Measurements from ENCODE around the gene NFIB.

The NFIB gene

GRCh38 chr9:14173713-14174112 is 140.2 kb downstream of the NFIB start:
- TF ChIP-seq ELF4 (IDR thresholded peaks at IDR 0.05) (no peak), L3MBTL2 (conservative IDR thresholded peaks at IDR 0.05) (no peak), SP1 (IDR thresholded peaks at IDR 0.05) (no peak), ARNT (IDR thresholded peaks at IDR 0.05) (no peak), SUZ12 (IDR thresholded peaks at IDR 0.05) (no peak), TARDBP (IDR thresholded peaks at IDR 0.05) (no peak), CTBP1 (IDR thresholded peaks at IDR 0.05; ENCODE audit: borderline replicate concordance) (no peak), FOXM1 (IDR thresholded peaks at IDR 0.05; ENCODE audit: borderline replicate concordance) (no peak), BHLHE40 (IDR thresholded peaks at IDR 0.05; ENCODE audit: borderline replicate concordance) (no peak), HDGF (IDR thresholded peaks at IDR 0.05; ENCODE audit: borderline replicate concordance) (no peak), PKNOX1 (IDR thresholded peaks at IDR 0.05) (no peak), NFRKB (IDR thresholded peaks at IDR 0.05) (no peak), FOXA1 (IDR thresholded peaks at IDR 0.05) (no peak), FOXK2 (IDR thresholded peaks at IDR 0.05) (no peak), LEF1 (IDR thresholded peaks at IDR 0.05; ENCODE audit: borderline replicate concordance) (no peak), ZNF384 (IDR thresholded peaks at IDR 0.05) (no peak)
- DNase-seq (ENCODE audit: extremely low spot score): no peak
- ChIA-PET CTCF (no interaction called here), POLR2A (no interaction called here)

DNA sequence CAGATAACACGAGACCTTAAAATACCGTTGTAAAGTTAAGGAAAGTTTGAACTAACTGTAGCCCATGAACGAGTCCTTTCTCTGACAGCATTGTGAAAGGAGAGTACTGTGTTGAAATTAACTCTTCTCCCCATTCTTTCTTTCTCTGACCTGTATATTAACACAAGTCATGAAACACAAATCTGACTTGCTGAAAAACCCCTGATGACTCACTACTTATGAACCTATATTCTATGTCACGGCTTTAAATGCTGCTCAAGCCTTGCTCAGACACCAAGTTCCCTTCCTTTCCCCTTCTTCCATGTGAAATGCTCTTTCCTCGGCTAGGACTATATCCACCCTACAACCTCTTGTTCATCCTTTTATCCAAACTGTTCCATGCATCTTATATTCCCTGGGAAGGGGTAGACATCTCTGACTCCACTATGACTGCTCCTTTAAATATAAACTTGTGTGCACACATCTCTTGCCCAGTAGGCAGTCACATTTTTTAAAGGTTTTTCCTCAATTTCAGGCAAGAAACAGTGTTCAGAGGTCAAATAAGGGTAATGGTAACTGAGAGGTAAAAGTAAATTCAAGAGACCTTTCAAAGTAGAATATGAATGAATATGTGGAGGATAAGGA is 142.9 kb downstream of the NFIB start:
- no peak for DNase-seq (ENCODE audit: extremely low spot score)
- TF ChIP-seq SP1 (IDR thresholded peaks at IDR 0.05): no peak
- TF ChIP-seq TARDBP (IDR thresholded peaks at IDR 0.05): no peak
- TF ChIP-seq NFRKB (IDR thresholded peaks at IDR 0.05): no peak
- no peak for TF ChIP-seq LEF1 (IDR thresholded peaks at IDR 0.05; ENCODE audit: borderline replicate concordance)
- no peak for TF ChIP-seq ZNF384 (IDR thresholded peaks at IDR 0.05)
- no peak for TF ChIP-seq CTBP1 (IDR thresholded peaks at IDR 0.05; ENCODE audit: borderline replicate concordance)
- no peak for TF ChIP-seq BHLHE40 (IDR thresholded peaks at IDR 0.05; ENCODE audit: borderline replicate concordance)
- CTCF ChIA-PET: no interaction called here
- POLR2A ChIA-PET: no interaction called here

DNA sequence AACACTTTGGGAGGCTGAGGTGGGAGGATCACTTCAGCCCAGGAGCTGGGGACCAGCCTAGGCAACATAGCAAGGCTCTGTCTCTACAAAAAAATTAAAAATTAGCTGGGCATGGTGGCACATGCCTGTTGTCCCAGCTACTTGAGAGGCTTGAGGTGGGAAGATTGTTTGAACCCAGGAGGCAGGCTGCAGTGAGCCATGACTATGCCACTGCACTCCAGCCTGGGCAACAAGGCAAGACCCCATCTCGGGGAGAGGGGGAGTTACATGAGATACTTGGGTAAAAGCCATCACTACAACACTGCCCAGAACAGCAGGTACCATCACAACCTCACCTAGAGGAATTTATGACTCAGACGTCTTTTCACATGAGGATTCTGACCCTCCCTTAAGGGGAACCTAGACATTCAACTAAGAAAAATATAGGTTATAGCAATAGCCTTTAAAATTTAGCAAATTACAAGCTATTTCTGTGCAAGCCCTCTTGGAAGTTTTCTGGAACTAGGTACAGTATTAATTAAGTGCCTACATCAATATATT is 143.5 kb downstream of the NFIB start:
- DNase-seq (ENCODE audit: extremely low spot score): no peak
- CTCF ChIA-PET: no interaction called here
- POLR2A ChIA-PET: no interaction called here
- TF ChIP-seq ZNF384 (IDR thresholded peaks at IDR 0.05) (no peak), TARDBP (IDR thresholded peaks at IDR 0.05) (no peak), L3MBTL2 (conservative IDR thresholded peaks at IDR 0.05) (no peak), CTBP1 (IDR thresholded peaks at IDR 0.05; ENCODE audit: borderline replicate concordance) (no peak), PKNOX1 (IDR thresholded peaks at IDR 0.05) (no peak), HDGF (IDR thresholded peaks at IDR 0.05; ENCODE audit: borderline replicate concordance) (no peak), LEF1 (IDR thresholded peaks at IDR 0.05; ENCODE audit: borderline replicate concordance) (no peak), FOXM1 (IDR thresholded peaks at IDR 0.05; ENCODE audit: borderline replicate concordance) (no peak), ARNT (IDR thresholded peaks at IDR 0.05) (no peak), BHLHE40 (IDR thresholded peaks at IDR 0.05; ENCODE audit: borderline replicate concordance) (no peak), FOXK2 (IDR thresholded peaks at IDR 0.05) (no peak), ELF4 (IDR thresholded peaks at IDR 0.05) (no peak), SP1 (IDR thresholded peaks at IDR 0.05) (no peak), SUZ12 (IDR thresholded peaks at IDR 0.05) (no peak), FOXA1 (IDR thresholded peaks at IDR 0.05) (no peak), NFRKB (IDR thresholded peaks at IDR 0.05) (no peak)

GRCh38 chr9:14168381-14168780 is 145.6 kb downstream of the NFIB start:
- POLR2A ChIA-PET: no interaction called here
- CTCF ChIA-PET: no interaction called here
- TF ChIP-seq NFRKB (IDR thresholded peaks at IDR 0.05): no peak
- no peak for TF ChIP-seq ELF4 (IDR thresholded peaks at IDR 0.05)
- no peak for TF ChIP-seq TARDBP (IDR thresholded peaks at IDR 0.05)
- no peak for DNase-seq (ENCODE audit: extremely low spot score)

DNA sequence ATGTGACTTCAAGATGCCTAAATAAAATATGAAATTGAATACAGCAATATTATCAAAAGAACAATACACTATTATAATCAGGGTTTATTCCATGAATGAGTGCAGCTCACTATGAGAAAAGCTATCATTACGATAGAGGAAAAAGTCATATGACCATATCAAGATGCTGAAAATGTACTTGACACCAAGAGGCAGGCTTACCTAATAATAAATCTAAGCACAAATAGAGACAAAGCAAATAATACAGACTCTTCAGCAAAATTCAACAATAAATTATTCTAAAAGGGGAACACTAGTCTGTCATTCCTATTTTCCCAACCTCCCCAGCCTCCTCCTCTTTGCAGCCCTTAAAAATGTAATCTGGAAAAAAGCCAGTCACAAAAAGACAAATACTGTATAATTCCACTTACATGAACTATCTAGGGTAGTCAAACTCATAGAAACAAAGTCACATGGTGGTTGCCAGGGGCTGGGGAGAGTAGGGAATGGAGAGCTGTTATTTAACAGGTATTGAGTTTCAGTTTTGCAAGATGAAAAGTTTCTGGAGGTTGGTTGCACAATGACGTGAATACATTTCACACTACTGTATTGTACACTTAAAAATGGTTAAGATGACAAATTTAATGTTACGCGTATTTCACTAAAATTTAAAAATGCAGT is 148.4 kb downstream of the NFIB start:
- ChIA-PET CTCF (no interaction called here), POLR2A (no interaction called here)
- no peak for DNase-seq (ENCODE audit: extremely low spot score)
- TF ChIP-seq ELF4 (IDR thresholded peaks at IDR 0.05): no peak
- TF ChIP-seq BHLHE40 (IDR thresholded peaks at IDR 0.05; ENCODE audit: borderline replicate concordance): no peak
- TF ChIP-seq SUZ12 (IDR thresholded peaks at IDR 0.05): no peak
- no peak for TF ChIP-seq LEF1 (IDR thresholded peaks at IDR 0.05; ENCODE audit: borderline replicate concordance)
- no peak for TF ChIP-seq HDGF (IDR thresholded peaks at IDR 0.05; ENCODE audit: borderline replicate concordance)
- no peak for TF ChIP-seq L3MBTL2 (conservative IDR thresholded peaks at IDR 0.05)
- TF ChIP-seq FOXA1 (IDR thresholded peaks at IDR 0.05): no peak
- no peak for TF ChIP-seq TARDBP (IDR thresholded peaks at IDR 0.05)
- no peak for TF ChIP-seq PKNOX1 (IDR thresholded peaks at IDR 0.05)
- no peak for TF ChIP-seq FOXK2 (IDR thresholded peaks at IDR 0.05)
- TF ChIP-seq ARNT (IDR thresholded peaks at IDR 0.05): no peak
- no peak for TF ChIP-seq SP1 (IDR thresholded peaks at IDR 0.05)
- TF ChIP-seq FOXM1 (IDR thresholded peaks at IDR 0.05; ENCODE audit: borderline replicate concordance): no peak

DNA sequence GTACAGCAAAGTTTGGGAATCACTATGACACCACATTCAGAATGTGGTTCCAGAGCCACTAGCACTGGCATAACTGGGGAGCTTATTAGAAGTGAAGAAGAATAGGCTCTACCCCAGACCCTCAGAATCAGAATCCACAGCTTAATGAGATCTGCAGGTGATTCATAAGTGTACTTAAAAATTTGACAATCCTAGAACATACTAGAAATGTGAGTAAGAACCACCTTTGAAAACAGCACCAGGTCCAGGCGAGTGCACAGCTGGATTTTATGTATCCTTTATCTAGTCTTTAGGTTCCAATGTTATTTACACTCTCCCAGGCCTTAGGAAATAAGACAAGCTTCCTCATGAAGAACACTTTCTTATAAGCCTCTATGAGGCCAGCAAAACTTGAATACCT is 149.0 kb downstream of the NFIB start:
- CTCF ChIA-PET: interaction anchor here (0.6 kb wide), 1 partner anchor 185 kb away, joined by 3 read pairs; no protein-coding TSS in a partner anchor
- POLR2A ChIA-PET: no interaction called here
- TF ChIP-seq CTBP1 (IDR thresholded peaks at IDR 0.05; ENCODE audit: borderline replicate concordance) (no peak), FOXK2 (IDR thresholded peaks at IDR 0.05) (no peak), SUZ12 (IDR thresholded peaks at IDR 0.05) (no peak), FOXM1 (IDR thresholded peaks at IDR 0.05; ENCODE audit: borderline replicate concordance) (no peak), ELF4 (IDR thresholded peaks at IDR 0.05) (no peak), FOXA1 (IDR thresholded peaks at IDR 0.05) (no peak), NFRKB (IDR thresholded peaks at IDR 0.05) (no peak), TARDBP (IDR thresholded peaks at IDR 0.05) (no peak)
- no peak for DNase-seq (ENCODE audit: extremely low spot score)

All from HEK293T (cell line).